ENCODE data around the gene CYP19A1.
"Not testable (repeated sequence)": the region's sequence is repeated elsewhere in the genome, so short reads cannot be mapped to it uniquely, and the experiment has no call there.

Gene CYP19A1

GRCh38 chr15:51288143-51289065, 50.0 kb downstream of the CYP19A1 start:
- no peak for DNase-seq

- peak; percentile 16 for DNase-seq
Observed at GRCh38 chr15:51286816-51287215, 51.6 kb downstream of the CYP19A1 start.

GRCh38 chr15:51285399-51285798, 53.0 kb downstream of the CYP19A1 start:
- no peak for DNase-seq

GRCh38 chr15:51284871-51285270, 53.5 kb downstream of the CYP19A1 start:
- DNase-seq: no peak

GRCh38 chr15:51283026-51283425, 55.4 kb downstream of the CYP19A1 start:
- no peak for DNase-seq

DNA sequence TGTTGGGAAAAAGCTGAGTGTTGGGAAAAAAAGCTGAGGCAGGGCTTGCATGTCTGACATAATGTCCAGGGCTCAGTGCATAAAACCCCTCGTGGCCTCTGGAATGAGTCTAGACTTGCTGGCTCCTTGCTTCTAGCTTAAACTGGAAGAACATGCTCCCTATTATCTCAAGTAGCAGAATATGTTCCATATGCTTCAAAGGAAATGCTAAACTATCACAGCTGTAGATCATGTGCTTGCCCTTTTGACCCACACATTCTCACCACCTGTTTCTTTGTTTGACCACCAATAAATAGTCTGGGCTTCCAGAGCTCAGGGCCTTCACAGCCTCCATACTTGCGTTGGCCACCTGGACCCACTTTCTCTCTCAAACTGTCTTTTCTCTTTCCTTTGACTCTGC, 56.2 kb downstream of the CYP19A1 start:
- DNase-seq: not testable (repeated sequence)

DNA sequence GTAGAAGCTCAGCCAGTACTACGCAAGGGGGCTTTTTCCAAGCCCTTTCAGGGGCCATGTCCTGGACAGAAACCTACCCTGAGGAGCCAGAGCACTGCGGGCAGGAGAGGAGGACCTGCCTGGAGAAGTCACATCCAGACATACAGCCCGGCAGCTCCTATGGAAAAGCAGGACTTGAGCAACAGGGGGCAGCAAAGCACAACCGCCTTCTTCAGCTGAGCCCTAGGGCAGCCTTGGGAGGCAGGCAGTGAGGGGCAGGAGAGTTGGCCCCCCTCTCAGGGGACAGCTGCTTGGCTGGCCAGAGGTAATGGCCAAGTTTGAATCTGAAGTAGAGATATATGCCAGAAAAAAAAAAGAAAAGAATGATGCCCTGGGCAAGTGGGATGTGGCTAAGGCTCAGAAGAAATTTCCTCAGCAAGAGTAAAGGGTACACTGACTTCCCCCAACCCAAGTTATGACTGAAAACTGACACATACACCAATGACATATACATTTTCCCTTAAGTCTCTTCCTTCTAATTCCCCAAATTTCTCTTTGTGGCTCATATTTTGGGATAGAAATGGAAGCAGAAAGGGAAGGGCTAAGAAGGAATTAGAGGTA, 56.9 kb downstream of the CYP19A1 start:
- DNase-seq: peak; percentile 83

- DNase-seq: no peak
Observed at GRCh38 chr15:51280838-51281237, 57.6 kb downstream of the CYP19A1 start.

DNA sequence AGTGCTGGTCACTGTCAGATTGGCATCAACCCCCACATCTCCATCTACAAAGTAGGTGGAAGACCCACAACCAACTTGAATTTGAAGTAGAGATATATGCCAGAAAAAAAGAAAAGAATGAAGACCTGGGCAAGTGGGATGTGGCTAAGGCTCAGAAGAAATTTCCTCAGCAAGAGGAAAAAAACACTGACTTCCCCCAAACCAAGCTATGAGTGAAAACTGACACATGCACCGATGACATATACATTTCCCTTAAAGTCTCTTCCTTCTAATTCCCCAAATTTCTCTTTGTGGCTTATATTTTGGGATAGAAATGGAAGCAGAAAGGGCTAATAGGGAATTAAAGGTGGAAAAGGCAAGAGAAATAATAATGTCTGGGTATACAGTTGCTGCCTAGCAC, 59.0 kb downstream of the CYP19A1 start:
- no peak for DNase-seq

GRCh38 chr15:51277101-51277500, 61.3 kb downstream of the CYP19A1 start:
- DNase-seq: no peak

DNA sequence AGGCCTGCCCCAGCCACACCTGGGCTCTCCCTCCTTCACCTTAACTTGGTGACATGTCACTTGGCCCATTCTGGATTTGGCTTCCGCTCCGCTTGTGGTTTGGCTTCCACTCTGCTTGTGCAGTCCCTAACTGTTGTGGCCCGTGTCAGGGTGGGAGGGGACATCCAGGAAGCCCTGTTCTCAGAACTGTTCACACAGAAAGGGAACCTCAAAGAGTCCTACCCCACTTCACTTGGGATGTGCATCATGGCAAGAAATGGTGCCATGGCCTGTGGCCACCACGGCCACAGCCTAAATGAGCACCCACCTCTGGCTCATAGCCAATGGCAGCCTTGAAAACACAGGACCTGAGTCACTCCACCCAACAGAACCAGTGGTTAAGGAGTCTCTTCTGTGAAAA, 63.4 kb downstream of the CYP19A1 start:
- DNase-seq: no peak

- DNase-seq: no peak
Observed at GRCh38 chr15:51270706-51271105, 67.7 kb downstream of the CYP19A1 start.

DNA sequence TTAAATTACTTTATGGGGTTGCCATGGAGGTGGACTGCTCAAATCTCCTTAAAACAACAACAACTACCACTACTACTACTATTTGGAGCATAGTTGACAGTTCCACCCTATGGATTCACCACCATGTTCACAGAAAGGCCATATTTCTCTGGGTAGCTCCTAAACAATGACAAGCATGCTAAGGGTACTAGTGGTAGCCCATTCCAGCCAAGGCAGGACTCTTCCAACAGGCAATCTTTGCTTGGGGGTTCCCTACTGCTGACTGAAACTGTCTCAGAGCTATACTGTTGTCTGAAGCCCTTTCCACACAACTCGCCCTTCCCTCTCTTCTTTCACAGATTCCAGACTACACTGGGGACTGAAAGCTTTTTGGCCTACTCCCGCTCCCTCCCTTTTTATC, 68.9 kb downstream of the CYP19A1 start:
- DNase-seq: no peak

DNA sequence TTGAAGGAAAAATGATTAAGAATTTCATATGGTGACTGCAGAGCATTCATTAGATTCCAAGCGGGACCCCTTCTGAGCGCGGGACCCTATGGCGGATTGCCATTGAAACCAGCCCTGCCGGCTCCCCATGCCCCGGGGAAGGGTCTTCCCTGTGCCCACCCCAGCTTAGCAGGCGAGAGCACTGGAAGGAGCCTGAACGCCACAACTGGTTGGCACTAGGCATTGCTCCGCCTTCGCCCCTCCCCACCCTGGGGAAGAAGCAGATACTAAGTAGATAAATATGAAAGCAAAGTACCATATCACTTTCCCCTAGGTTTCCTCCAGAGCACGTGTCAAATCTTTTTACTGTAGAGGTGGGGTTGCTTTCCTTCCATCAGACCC, 70.7 kb downstream of the CYP19A1 start:
- peak; percentile 28 for DNase-seq

DNA sequence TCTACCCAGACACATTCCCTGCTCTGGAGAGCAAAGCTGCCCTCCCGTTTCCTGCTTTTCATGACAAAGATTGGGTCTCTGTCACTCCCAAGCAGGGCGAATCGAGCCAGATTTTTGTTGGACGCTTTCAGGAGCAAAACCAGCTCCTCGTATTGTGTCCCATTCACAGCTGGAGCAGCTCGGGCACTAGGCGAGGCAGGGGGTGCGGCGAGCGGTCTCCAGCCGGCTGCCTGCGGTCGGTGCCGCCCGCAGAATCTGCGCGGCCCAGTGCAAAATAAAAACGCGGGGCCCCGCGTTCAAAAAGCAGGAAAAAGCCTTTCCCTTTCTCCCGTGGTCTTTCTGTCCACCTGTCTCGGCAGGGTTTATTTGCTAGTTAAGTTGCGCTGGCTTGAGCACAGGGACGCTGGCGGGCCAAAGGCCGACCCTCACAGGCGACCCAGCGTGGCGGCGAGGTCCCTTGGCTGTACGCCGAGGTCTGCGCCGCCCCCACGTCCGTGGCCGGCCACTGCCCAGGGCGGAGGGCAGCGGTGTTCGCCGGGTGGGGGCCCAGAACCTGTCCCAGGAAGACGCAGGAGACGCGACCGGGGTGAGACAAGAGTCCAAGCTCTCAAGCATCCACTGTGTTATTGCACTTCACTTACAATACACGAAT, 71.2 kb downstream of the CYP19A1 start:
- DNase-seq: no peak

DNA sequence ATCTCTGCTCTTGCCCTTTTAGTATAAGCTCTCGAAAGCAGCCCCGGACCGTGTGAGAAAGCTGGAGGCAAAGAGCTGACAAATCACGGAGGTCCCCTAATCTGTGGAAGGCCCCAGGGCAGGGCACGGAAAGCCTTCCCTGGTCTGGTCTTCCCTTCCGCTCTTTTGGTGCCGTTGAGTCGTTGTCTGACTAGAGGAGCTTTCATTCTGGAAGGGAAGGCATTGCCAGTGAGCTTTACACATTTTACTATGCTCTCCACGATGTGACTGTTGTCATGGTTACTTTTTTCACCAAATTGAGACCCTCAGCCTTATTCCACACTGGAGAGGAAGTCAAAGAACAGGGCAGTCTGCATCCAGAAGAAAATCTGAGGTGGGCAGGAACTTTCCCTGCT, 71.7 kb downstream of the CYP19A1 start:
- DNase-seq: no peak

- no peak for DNase-seq
Observed at GRCh38 chr15:51265037-51265555, 73.3 kb downstream of the CYP19A1 start.

GRCh38 chr15:51263726-51264125, 74.7 kb downstream of the CYP19A1 start:
- DNase-seq: no peak

- DNase-seq: no peak
Observed at GRCh38 chr15:51263116-51263515, 75.3 kb downstream of the CYP19A1 start.

DNA sequence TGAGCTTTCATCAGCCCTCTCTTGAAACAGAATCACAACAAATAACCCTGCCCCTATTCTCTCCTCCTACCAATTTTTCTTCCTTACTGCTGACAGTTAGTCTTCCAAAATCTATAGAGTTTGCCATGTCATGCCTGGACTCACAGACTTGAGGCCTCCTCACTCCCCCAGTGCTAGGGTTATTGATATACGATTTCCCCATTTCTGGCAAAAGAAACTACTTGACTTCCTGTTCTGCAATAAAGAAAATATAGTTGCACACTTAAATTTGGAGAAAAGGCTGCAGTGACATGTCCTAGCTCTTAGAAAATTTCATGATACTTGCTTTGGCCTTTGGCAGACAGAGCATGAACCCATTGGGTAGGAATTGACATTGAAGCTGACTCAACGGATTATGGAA, 75.9 kb downstream of the CYP19A1 start:
- DNase-seq: no peak

DNA sequence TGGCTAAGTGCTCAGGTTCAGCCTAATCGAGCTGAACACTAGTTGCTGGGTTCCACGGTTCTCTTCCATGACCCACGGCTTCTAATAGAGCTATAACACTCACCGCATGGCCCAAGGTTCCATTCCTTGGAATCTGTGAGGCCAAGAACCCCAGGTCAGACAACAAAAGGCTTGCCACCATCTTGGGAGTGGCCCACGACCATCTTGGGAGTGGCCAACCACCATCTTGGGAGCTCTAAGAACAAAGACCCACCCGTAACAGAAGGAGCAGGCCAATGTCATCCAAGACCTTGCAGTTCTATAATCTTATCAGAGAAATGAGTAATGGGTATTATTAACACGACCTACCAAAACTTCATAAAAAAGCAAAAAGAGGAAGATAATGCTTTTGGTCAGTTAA, 77.3 kb downstream of the CYP19A1 start:
- DNase-seq: not testable (repeated sequence)

GRCh38 chr15:51260202-51260601, 78.2 kb downstream of the CYP19A1 start:
- no peak for DNase-seq

- peak; percentile 85 for DNase-seq
Observed at GRCh38 chr15:51255533-51255932, 82.9 kb downstream of the CYP19A1 start.

DNA sequence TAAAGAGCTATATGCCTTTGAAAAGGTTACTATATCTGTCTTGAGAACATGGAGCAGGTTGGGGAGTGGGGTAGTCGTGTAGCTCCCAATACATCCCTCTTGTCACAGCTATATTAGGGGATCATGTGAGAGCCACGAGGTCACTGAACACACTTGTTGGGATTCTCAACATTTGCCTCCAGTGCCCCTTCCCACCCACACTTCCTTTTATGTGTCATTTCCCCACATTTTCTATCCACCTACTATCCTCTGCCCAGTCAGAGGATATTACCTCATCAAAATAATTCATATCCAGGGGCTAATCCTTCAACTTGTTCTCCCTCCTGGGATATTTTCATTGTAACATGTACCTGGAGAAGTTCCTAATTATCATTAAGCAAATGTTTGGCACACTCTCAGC, 85.0 kb downstream of the CYP19A1 start:
- no peak for DNase-seq
